Endothelial cell of umbilical vein (primary cell): ENCODE data around the gene TCERG1L. TPM values are rescaled to one million over a fixed set of nuclear protein-coding genes. Genes with fewer than 3 reads are reported as not detected.

ENCODE experiments used
- BruUV-seq: library from RNA; stranded (reverse); fragments of 400-500 nt; replicated peaks from 2 replicates; lab custom pipeline; 2021; lab: Mats Ljungman, UMichigan
- CTCF ChIA-PET: fragments of 300-600, 350-600 bp; sonication (Branson Sonifier 250); formaldehyde crosslinking; loops from one replicate; lab custom pipeline; 2021; ENCODE audit warnings: antibody characterized with exemption, inconsistent platforms; lab: Charles Lee
- POLR2A ChIA-PET: fragments of 300-600, 350-600 bp; sonication (Branson Sonifier 250); formaldehyde crosslinking; loops from one replicate; lab custom pipeline; 2021; ENCODE audit warnings: antibody characterized with exemption, inconsistent platforms; lab: Charles Lee
- DNase-seq: peaks from one replicate; pipeline ENCODE4 v3.0.0-alpha.2; 2011; ENCODE audit warnings: low read depth, low spot score
- FAIRE-seq: peaks from 2 replicates; lab custom pipeline; 2011; peaks lifted over from hg19 to GRCh38; lab: Jason Lieb, UNC
- H2AFZ ChIP-seq: 2 replicates; pipeline ENCODE4 v1.6.0; 2012; ENCODE audit warnings: low read depth, low read length, control low read depth, inconsistent platforms
- H3K27ac ChIP-seq: 2 replicates; pipeline ENCODE4 v1.5.1; 2011; ENCODE audit warnings: low read depth, mild to moderate bottlenecking, control low read depth, low read length, moderate library complexity; ENCODE audit not compliant: insufficient read depth
- H3K27me3 ChIP-seq, 2 experiments: 2 replicates each; pipeline versions ENCODE4 v1.6.0 to v1.6.1; 2011; ENCODE audit warnings: low read length in 2 of 2, mixed read lengths in 1 of 2; ENCODE audit not compliant: control insufficient read depth in 2 of 2, insufficient read depth in 2 of 2
- H3K36me3 ChIP-seq, 2 experiments: 2 replicates in 1 of 2; 3 replicates in 1 of 2; pipeline ENCODE4 v1.5.1; 2011; ENCODE audit warnings: low read length in 2 of 2, mild to moderate bottlenecking in 1 of 2, moderate library complexity in 1 of 2; ENCODE audit not compliant: control insufficient read depth in 2 of 2, insufficient read depth in 2 of 2; ENCODE audit errors: extremely low read depth in 1 of 2
- H3K4me1 ChIP-seq: 3 replicates; pipeline ENCODE4 v1.5.1; 2011; ENCODE audit warnings: mild to moderate bottlenecking, low read length; ENCODE audit not compliant: control insufficient read depth, insufficient read depth; ENCODE audit errors: extremely low read depth
- H3K4me2 ChIP-seq: 2 replicates; pipeline ENCODE4 v1.6.1; 2011; ENCODE audit warnings: low read length, control low read depth, mixed read lengths; ENCODE audit not compliant: insufficient read depth
- H3K4me3 ChIP-seq, 3 experiments: fragments of 200-600 bp in 1 of 3; sonication (generic), shearing (Covaris generic) in 1 of 3; replicated peaks in 1 of 3; 2 replicates each; pipeline ENCODE4 v1.5.1; 2011 to 2016; ENCODE audit warnings: control low read depth in 3 of 3, low read length in 3 of 3, mild to moderate bottlenecking in 2 of 3, inconsistent platforms in 1 of 3, low read depth in 1 of 3, moderate library complexity in 1 of 3; ENCODE audit not compliant: insufficient read depth in 1 of 3
- H3K79me2 ChIP-seq: 2 replicates; pipeline ENCODE4 v1.6.0; 2012; ENCODE audit warnings: low read length, inconsistent platforms; ENCODE audit not compliant: control insufficient read depth, insufficient read depth
- H3K9ac ChIP-seq: replicated peaks from 2 replicates; pipeline ENCODE3; 2011; ENCODE audit warnings: low read length, control low read depth; ENCODE audit not compliant: insufficient read depth; ENCODE audit errors: extremely low read depth
- H3K9me1 ChIP-seq: replicated peaks from 3 replicates; pipeline ENCODE4 v1.6.0; 2011; ENCODE audit warnings: mild to moderate bottlenecking, low read length; ENCODE audit not compliant: control insufficient read depth, insufficient read depth; ENCODE audit errors: extremely low read depth
- H3K9me3 ChIP-seq: replicated peaks from 2 replicates; pipeline ENCODE4 v1.5.1; 2012; ENCODE audit warnings: low read length, inconsistent platforms; ENCODE audit not compliant: control insufficient read depth, insufficient read depth
- H4K20me1 ChIP-seq: replicated peaks from 2 replicates; pipeline ENCODE3; 2011; ENCODE audit warnings: mild to moderate bottlenecking, low read length; ENCODE audit not compliant: control insufficient read depth, insufficient read depth; ENCODE audit errors: extremely low read depth
- CTCF ChIP-seq, 2 donors: IDR thresholded peaks; 1 replicate in 1 of 2; 2 replicates in 1 of 2; pipeline ENCODE4 v1.5.1; 2011; ENCODE audit warnings: low read length in 2 of 2, mild to moderate bottlenecking in 2 of 2, moderate library complexity in 2 of 2, control low read depth in 1 of 2, inconsistent platforms in 1 of 2, low read depth in 1 of 2; ENCODE audit not compliant: insufficient read depth in 1 of 2; ENCODE audit errors: extremely low read depth in 1 of 2
- EZH2 ChIP-seq: IDR thresholded peaks from 2 replicates; pipeline ENCODE4 v1.6.1; 2012; ENCODE audit warnings: borderline replicate concordance, low read depth, mild to moderate bottlenecking, moderate library complexity, low read length, inconsistent platforms; ENCODE audit not compliant: severe bottlenecking
- FOS ChIP-seq: IDR thresholded peaks from 2 replicates; pipeline ENCODE4 v1.6.1; 2011; ENCODE audit warnings: mild to moderate bottlenecking, low read length, moderate library complexity, borderline replicate concordance; ENCODE audit not compliant: insufficient read depth
- GATA2 ChIP-seq: IDR thresholded peaks from 2 replicates; pipeline ENCODE4 v1.7.0; 2011; ENCODE audit warnings: low read depth, mild to moderate bottlenecking, moderate library complexity, mixed read lengths, low read length; ENCODE audit not compliant: insufficient read length, insufficient read depth
- JUN ChIP-seq: IDR thresholded peaks from 2 replicates; pipeline ENCODE4 v1.6.1; 2011; ENCODE audit warnings: borderline replicate concordance, low read depth; ENCODE audit not compliant: insufficient read length, insufficient read depth
- MYC ChIP-seq: IDR thresholded peaks from one replicate; pipeline ENCODE4 v1.6.1; 2011; ENCODE audit warnings: mild to moderate bottlenecking, low read depth, low read length
- POLR2A ChIP-seq: IDR thresholded peaks from 2 replicates; pipeline ENCODE4 v1.6.1; 2012; ENCODE audit warnings: low read depth, mild to moderate bottlenecking, control low read depth, low read length
- POLR2AphosphoS5 ChIP-seq: IDR thresholded peaks from 2 replicates; pipeline ENCODE4 v1.6.1; 2012; ENCODE audit warnings: low read depth, mild to moderate bottlenecking, control low read depth, low read length, moderate library complexity; ENCODE audit not compliant: insufficient read depth
- dilution Hi-C: fragments of 300-500 bp; cut with MboI; formaldehyde crosslinking; loops from one replicate; pipeline ENCODE4 v1.15.0; 2019; ENCODE audit warnings: low sequenced_read_pairs; ENCODE audit not compliant: extremely low pct_ligation_motif_present
- intact Hi-C: fragments of 100-400 bp; cut with micrococcal nuclease; formaldehyde crosslinking; loops from one replicate; pipeline ENCODE4 v1.10.0; 2022
- polyA plus RNA-seq, 4 experiments: library from polyadenylated mRNA; depleted of rRNA in 3 of 4; stranded (reverse) in 3 of 4; unstranded in 1 of 4; fragments of >200 nt; gene quantifications; 2 replicates each; pipeline versions ENCODE4 v1.2.1 to v1.2.3, GENCODE V29; 2011 to 2012; ENCODE audit warnings: missing spikeins in 1 of 4
- total RNA-seq: library from RNA; stranded (reverse); gene quantifications from 2 replicates; pipeline ENCODE4 v1.2.3, GENCODE V29; 2021
- TF ChIP-seq, protein P1 (sequence below): IDR thresholded peaks from 2 replicates; pipeline ENCODE4 v1.6.1; 2011; ENCODE audit not compliant: insufficient read depth, insufficient read length

The TCERG1L gene
- total and polyA plus RNA-seq, 2 donors (not counting 3 experiments of a cell fraction or from before 2014, with no cell fraction given): not detected

- Histone ChIP-seq H4K20me1 (no peaks in the 10 kb centered on the region), H3K27ac (no peak overlapping the region), H3K27me3 (no peaks in the 10 kb centered on the region), H3K9ac (no peak overlapping the region), H2AFZ (no peak overlapping the region), H3K9me3 (peaks cover 10% of the 10 kb centered on the region), H3K9me1 (no peaks in the 10 kb centered on the region), H3K36me3 (no peaks in the 10 kb centered on the region), H3K4me3 (no peak overlapping the region), H3K4me1 (no peaks in the 10 kb centered on the region), H3K4me2 (no peak overlapping the region), H3K79me2 (no peaks in the 10 kb centered on the region)
- TF ChIP-seq MYC: no peak
- TF ChIP-seq EZH2: no peak
- no peak for TF ChIP-seq CTCF (IDR thresholded peaks at IDR 0.05; ENCODE audit: extremely low read depth in 1 of 2, insufficient read depth in 1 of 2, low read depth in 1 of 2, low read length in 2 of 2)
- TF ChIP-seq POLR2A: no peak
- TF ChIP-seq, protein P1, sequence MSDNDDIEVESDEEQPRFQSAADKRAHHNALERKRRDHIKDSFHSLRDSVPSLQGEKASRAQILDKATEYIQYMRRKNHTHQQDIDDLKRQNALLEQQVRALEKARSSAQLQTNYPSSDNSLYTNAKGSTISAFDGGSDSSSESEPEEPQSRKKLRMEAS: no peak
- no peak for TF ChIP-seq GATA2
- no peak for TF ChIP-seq POLR2AphosphoS5
- TF ChIP-seq FOS: no peak
- TF ChIP-seq JUN: no peak
- POLR2A ChIA-PET: no interaction called here
- dilution Hi-C loops (no loop called here), intact Hi-C loops (no loop called here)
- CTCF ChIA-PET: no interaction called here
- DNase-seq: no peak
- no peak for FAIRE-seq
- BruUV-seq: no TSS peak
Measured at GRCh38 chr10:131124945-131125344, 186.6 kb downstream of the TCERG1L start.
